BJ (cell line): ENCODE results near the gene LMO2. TPM values are rescaled to one million over a fixed set of nuclear protein-coding genes. Genes with fewer than 3 reads are reported as not detected.

Experiments
- CTCF ChIA-PET: fragments of 350-600 bp; formaldehyde crosslinking; extraction: SDS; loops from one replicate; lab custom pipeline; 2021; ENCODE audit warnings: antibody characterized with exemption, inconsistent platforms; lab: Yijun Ruan, JAX
- POLR2A ChIA-PET: fragments of 300-600 bp; sonication (Branson Sonifier 250); formaldehyde crosslinking; extraction: SDS; loops from one replicate; lab custom pipeline; 2021; ENCODE audit warnings: antibody characterized with exemption; lab: Charles Lee
- DNase-seq: peaks from one replicate; pipeline ENCODE4 v3.0.0-alpha.2; 2011; ENCODE audit warnings: low read depth
- H3K27me3 ChIP-seq: 2 replicates; pipeline ENCODE4 v1.6.0; 2011; ENCODE audit warnings: low read length; ENCODE audit not compliant: control insufficient read depth, insufficient read depth
- H3K36me3 ChIP-seq: 2 replicates; pipeline ENCODE4 v1.5.1; 2011; ENCODE audit warnings: low read length; ENCODE audit not compliant: control insufficient read depth, insufficient read depth
- H3K4me3 ChIP-seq: 2 replicates; pipeline ENCODE4 v1.5.1; 2011; ENCODE audit warnings: low read depth, mild to moderate bottlenecking, control low read depth, low read length
- polyA plus RNA-seq: library from polyadenylated mRNA; depleted of rRNA; stranded (reverse); fragments of >200 nt; gene quantifications from 2 replicates; pipeline ENCODE4 v1.2.3, GENCODE V29; 2011
- TF ChIP-seq, protein P1 (sequence below): IDR thresholded peaks from 2 replicates; pipeline ENCODE4 v1.5.1; 2011; ENCODE audit warnings: low read depth, mild to moderate bottlenecking, control low read depth, inconsistent platforms, low read length, moderate library complexity; ENCODE audit not compliant: insufficient read depth

LMO2 gene
- polyA plus RNA-seq, 1 experiment = not detected

DNA sequence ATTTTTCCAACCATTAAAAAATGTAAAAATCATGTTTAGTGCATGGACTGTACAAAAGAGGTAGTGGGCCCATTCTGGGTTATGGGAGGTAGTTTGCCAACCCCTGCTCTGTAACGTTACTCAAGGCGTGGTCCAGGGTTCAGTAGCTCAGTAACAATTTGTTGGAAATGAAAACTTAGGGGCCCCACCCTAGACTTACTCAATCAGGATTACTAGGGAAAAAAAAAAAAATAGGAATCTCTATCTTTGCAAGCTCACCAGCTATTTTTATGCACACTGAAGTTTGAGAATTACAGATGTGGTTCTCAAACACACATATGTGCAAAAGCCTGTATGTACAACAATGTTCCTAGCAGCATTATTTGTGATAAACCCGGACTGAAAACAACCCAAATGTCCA lies 17.3 kb upstream of the LMO2 start:
- ChIA-PET POLR2A (no interaction called here), CTCF (no interaction called here)
- DNase-seq = no peak
- H3K36me3 ChIP-seq = no peaks in the 10 kb centered on the region
- H3K4me3 ChIP-seq = no peak overlapping the region
- H3K27me3 ChIP-seq = peaks cover 10% of the 10 kb centered on the region
- TF ChIP-seq, protein P1, sequence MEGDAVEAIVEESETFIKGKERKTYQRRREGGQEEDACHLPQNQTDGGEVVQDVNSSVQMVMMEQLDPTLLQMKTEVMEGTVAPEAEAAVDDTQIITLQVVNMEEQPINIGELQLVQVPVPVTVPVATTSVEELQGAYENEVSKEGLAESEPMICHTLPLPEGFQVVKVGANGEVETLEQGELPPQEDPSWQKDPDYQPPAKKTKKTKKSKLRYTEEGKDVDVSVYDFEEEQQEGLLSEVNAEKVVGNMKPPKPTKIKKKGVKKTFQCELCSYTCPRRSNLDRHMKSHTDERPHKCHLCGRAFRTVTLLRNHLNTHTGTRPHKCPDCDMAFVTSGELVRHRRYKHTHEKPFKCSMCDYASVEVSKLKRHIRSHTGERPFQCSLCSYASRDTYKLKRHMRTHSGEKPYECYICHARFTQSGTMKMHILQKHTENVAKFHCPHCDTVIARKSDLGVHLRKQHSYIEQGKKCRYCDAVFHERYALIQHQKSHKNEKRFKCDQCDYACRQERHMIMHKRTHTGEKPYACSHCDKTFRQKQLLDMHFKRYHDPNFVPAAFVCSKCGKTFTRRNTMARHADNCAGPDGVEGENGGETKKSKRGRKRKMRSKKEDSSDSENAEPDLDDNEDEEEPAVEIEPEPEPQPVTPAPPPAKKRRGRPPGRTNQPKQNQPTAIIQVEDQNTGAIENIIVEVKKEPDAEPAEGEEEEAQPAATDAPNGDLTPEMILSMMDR = no peak

DNA sequence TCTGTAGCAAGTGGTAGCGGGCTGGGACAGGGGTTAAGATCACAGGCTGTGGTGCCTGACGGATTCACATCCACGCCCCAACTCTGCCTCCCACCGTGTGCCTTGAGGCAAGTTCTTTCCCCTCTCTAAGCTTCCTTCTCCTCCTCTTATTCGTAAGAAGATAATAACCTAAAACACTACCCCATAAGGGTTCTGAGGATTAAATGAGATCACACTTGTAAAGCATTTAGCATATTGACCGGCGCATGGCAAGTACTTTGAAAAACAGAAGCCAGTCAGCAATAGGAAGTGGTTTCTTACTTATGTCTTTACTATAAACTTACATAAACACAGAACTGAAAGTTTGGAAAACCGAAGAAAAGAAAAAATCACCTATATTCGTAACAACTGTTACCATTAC lies 15.5 kb upstream of the LMO2 start:
- Histone ChIP-seq H3K36me3 (no peaks in the 10 kb centered on the region), H3K27me3 (peaks cover 10% of the 10 kb centered on the region), H3K4me3 (no peak overlapping the region)
- POLR2A ChIA-PET = no interaction called here
- no peak for DNase-seq
- TF ChIP-seq, protein P1 = no peak
- CTCF ChIA-PET = no interaction called here

DNA sequence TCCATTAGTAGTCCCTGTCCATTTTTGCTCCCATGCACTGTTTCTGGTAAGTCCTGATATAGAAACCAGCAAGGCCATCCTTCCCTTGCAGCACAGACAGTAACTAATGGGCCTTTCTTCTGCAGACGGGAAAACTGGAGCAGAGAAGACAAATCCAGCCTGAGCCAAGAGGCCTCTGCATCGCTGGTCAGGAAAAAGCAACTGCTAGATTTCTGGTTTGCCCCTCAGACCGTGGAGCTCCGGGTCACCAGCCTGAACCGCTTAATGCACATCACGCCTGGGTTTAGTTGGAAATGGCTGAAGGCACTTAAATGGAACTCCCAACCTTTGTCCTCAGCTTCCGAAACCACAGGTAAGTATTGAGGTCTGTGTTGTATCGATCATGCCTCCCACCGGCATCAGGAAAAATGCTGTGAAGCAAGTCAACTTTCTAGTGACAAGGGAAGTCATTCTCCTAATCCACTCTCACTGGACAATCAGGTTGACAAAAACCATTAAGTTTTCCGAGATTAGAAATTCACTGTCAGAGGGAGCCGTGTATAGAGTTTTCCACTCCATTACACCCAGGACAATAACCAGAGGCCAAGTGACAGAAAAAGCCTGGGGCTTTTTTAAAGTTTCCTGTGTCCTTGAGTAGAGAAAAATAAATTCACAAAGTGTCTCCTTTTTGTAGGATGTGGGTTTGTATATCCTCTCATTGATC lies 14.8 kb upstream of the LMO2 start:
- TF ChIP-seq, protein P1 = no peak
- CTCF ChIA-PET = no interaction called here

DNA sequence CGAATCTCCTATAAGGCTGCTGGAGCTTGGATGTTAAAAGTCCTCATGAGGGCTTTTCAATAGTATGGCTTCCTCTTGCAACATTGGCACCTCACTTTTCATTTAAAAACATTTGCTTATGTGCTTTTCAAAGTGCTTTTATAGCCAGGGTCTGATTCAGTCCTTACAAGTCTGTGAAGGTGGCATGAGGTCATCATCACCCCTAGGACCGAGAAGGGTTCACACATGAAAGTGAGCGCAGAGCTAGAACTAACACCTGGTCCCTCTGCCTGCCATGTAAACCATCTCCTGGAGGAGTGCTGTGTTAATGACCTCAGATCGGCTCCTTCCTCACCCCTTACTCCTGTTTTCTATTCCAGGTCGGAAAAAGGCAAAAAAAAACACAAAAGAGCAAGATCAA lies 12.2 kb upstream of the LMO2 start:
- DNase-seq = no peak
- no peak overlapping the region for H3K4me3 ChIP-seq
- no peaks in the 10 kb centered on the region for H3K36me3 ChIP-seq
- ChIA-PET CTCF (no interaction called here), POLR2A (no interaction called here)
- TF ChIP-seq, protein P1 = no peak
- H3K27me3 ChIP-seq = peaks cover 8% of the 10 kb centered on the region

More for the DNA sequence above, 14.8 kb upstream of the LMO2 start:
- POLR2A ChIA-PET = no interaction called here
- H3K36me3 ChIP-seq = no peaks in the 10 kb centered on the region
- no peak for DNase-seq
- no peak overlapping the region for H3K4me3 ChIP-seq
- H3K27me3 ChIP-seq = peaks cover 10% of the 10 kb centered on the region

DNA sequence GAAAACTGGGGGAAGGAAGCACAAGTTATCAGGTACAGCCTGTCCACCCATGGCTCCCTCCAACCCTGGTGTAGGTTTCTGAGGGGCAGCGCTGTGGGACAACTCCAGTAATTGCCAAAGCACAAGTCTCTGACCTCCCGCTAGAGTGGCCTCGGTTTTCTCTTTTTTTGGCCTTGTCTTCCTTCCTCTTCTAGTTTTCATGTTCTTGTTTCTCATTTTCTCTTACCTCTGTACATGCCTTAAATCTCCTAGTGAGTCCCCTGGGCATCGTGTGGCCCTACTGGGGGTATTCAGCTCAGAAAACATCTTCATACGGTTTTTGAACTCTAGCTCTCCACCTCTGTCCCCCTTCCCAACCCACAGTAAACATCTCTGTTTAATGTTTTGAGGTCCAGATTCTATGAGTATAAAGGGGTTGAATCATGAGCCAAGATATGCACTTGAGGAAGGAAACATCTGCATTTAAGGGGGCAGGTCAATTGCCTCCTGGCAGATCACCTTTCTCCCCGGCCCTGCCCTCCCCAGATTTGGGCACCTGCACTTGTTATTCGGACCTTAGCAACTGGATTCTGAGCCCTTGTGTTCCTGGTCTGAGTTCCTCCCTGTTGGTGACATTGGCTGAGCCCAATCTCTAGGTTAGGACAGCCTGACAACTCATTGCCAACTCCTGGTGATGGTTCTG lies 8.4 kb upstream of the LMO2 start:
- POLR2A ChIA-PET = no interaction called here

More for the DNA sequence above, 8.4 kb upstream of the LMO2 start:
- TF ChIP-seq, protein P1 = no peak
- H3K27me3 ChIP-seq = peaks cover 4% of the 10 kb centered on the region
- H3K4me3 ChIP-seq = no peak overlapping the region
- no peak for DNase-seq
- CTCF ChIA-PET = no interaction called here
- no peaks in the 10 kb centered on the region for H3K36me3 ChIP-seq
